Measurements from ENCODE around the gene PLEKHA4.

Gene PLEKHA4

DNA sequence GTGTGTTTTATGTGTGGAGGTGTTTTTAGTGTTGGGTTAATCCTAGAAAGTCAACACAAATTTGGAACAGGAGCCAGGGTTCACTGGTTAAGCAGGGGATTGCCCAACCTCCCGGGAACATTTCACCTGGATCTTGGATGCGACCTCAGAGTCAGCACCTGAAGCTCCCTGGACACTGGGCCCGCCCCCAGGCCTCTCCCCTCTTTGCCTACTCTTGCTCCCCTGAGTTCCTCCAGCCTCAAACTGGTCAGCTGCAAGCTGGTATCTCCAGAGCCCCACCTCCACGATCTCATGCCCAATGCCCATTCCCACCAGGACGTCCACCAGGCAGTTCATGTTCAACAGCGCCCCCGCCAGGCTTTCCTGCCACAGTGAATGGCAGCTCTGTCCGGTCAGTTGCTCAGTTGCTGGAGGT, 41.8 kb downstream of the PLEKHA4 start:
- DNase-seq = no peak

DNA sequence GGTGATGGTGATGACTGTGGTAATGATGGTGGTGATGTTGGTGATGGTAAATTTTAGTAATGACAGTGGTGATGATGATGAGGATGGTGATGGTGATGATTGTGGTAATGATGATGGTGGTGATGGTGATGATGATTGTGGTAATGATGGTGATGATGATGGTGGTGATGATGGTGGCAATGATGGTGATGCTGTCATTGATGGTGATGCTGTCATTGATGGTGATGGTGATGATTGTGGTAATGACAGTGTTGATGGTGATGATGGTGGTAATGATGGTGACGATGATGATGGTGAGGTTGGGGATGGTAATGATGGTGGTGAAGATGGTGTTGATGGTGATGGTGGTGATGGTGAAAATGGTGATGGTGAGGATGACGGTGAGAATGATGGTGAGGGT, 45.9 kb downstream of the PLEKHA4 start:
- DNase-seq = no peak

GRCh38 chr19:48821633-48822032, 46.8 kb downstream of the PLEKHA4 start:
- no peak for DNase-seq

DNA sequence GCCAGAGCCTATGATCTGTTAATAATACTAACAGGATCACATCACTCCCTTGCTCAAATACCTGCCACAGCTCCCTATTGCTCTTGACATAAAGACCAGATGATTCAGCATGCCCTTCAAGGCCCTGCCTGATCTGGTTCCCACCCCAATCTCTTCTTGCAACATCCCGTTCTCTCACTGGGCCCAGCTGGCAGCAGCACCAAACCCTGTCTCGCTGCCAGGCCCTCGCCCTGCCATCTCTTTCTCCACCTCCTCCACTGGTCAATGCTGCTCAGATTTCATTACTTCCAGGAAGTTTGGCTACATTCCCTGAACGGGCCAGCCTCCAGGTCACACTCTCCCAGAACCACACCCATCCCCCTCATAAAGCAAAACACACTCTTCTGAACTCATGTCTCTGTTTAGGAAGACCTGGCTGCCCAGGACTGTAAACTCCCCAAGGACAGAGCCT, 49.0 kb downstream of the PLEKHA4 start:
- no peak for DNase-seq

DNA sequence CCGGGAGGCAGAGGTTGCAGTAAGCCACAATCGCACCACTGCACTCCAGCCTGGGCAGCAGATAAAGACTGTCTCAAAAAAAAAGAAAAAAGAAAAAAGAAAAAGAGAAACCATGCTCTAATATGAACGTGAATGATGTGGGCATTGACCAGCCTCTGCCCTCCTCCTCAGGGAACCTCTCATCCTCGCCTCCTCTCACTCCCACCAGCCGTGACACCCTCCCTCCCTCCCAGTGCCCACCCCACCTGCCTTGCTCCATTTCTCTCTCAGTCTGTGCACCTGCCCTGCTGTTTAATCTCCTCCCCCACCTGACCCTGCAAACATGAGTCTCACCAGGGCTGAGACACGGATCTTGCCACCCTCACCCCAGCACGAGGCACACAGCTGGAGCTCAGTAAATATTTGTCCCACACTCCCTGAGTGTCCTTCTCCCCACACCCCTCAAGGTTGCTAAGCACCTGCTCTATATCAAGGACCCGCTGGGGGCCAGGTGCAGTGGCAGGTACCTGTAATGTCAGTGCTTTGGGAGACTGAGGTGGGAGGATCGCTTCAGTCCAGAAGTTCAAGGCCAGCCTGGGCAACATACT, 50.1 kb downstream of the PLEKHA4 start:
- DNase-seq = no peak

DNA sequence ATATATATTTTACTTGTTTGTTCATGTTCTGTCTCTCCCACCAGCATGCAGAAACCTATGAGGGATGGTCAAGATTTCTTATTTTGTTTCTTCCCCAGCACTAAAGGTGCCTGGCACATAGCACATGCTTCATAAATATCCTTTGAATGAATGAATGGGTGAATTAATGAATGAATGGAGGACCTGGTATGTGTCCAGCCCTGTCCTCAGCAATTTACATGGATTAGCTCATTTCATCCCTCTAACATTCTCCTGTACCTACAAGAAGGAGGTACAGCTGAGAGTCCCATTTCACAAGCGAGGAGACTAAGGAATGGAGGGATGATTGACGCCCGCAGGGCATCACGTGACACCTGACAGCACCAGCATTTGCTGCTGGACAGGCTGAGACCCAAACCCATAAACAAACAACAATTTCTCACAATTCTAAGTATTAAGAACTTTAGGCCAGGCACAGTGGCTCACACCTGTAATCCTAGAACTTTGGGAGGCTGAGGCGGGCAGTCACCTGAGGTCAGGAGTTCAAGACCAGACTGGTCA, 50.8 kb downstream of the PLEKHA4 start:
- no peak for DNase-seq

GRCh38 chr19:48815870-48816501, 52.4 kb downstream of the PLEKHA4 start:
- no peak for DNase-seq

- no peak for DNase-seq
Observed at GRCh38 chr19:48814895-48815294, 53.5 kb downstream of the PLEKHA4 start.

DNA sequence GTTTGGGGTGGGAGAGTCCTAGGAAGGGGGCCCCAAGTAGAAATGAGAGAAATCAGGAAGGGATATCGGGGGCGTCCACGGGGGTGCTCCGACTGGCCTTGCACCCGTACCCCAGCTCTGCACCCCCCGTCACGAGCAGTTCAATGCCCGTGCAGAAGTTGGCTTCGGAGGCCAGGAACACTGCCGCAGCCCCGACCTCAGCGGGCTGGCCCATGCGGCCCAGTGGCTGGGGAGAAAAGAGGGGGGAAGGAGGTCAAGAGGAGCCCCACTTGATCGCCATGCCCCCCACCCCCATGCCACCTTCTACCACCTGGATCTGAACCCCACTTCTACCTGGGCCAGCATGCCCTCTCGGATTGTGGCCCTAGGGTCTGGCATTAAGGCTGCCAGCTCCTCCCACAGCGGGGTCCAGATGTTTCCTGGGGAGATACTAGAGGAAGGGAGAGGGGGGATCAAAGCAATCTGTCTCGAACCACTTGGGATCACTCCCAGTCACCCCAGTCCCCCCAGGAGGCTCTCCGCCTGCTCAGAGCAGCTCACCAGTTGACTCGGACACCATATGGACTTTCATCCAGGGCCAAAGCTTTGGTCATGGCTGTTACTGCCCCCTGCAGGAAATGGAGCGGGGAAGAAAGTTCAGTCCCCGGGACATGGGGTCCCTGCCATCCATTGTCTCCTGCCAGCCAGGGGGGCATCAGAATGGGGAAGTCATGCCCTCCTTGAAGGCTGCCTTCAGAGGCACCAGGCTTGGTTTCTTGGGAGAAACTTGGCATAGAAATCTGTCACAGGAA, 55.1 kb downstream of the PLEKHA4 start:
- no peak for DNase-seq

DNA sequence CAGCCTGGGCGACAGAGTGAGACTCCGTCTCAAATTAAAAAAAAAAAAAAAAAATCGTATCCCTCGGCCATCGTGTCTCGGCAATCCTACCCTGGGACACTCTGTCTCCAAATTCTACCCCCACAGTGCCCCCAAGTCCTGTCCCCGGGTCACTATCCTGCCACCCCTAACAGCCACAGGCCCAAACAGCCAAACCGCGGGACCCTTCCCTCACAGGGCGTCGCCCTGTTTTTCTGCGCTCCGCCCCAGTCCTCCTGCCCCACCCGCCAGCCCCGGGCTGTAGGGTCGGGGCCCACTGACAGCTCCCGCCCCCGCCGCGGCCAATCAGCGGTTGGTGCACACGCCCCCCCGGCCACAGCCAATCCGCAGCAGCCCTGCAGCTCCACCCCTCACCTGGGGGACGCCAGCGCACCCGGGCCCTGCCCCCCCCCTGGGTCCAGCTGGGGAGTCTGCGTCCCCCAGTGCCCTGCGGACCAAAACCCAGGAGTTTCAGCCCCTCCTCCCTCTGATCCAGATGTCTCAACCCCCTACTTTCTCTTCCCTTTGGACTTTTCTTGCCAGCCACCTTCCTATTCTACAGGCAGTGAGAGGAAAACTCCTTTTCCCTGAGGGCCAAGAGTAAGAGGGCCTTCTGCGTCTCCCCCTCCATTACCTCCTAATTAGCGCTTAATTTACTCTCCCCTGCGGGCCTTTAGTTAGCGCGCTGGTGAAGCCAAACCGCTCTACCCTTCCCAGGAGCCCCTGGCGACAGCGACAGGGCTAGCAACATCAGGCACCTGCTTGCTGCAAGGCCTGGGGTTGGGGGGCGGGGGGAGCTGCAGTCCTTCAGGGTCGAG, 56.1 kb downstream of the PLEKHA4 start:
- DNase-seq = peak; percentile 65

DNA sequence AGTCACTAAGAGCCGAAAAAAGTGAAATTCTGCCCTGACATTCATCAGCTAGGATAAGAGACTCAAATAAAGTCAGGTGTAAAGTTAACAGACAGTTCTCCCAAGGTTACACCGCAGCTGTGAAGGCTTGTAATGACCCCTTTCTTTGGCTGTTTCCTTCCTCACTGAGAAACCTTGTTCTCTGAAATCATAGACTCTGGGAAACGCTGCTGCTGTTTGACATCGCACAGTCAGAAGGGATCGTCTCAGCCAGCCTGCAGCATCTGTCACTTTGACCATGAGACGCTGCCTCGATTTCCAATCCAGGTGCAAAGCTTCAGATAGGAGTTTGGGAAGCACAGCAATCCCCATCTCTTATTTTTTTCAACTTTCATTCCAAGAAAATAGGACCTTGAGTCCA, 58.3 kb downstream of the PLEKHA4 start:
- DNase-seq = no peak

DNA sequence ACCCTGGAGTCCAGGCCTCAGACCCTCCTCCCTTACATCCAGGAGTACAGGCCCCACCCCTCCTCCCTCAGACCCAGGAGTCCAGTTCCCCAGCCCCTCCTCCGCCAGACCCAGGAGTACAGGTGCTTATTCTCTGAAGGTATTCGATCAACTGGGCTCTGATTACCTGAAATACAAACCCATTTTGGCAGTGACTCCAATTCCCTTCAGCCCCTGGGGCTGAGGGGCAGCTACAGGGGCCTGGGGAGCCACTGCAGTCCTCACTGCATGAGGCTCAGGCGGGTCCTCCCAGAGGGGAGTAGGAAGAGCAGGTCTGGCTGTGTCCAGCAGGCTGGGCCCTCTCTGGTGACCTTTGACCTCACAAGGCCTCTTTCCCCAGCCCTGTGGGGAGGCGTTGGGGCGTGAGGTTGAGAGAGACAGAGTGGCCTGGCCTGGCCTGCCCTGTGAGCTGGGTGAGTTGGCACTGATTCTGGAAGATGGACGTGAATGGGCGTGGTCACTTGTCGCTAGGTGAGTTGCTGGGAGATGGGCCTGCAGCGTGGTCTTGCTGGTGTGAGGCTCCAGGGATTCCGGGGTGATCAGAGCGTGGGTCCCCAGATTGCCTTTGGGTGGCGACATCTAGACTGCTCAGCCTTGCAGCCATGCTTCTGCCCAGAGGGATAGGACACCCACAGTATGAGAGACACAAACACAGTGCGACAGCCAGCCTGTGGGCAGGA, 60.7 kb downstream of the PLEKHA4 start:
- no peak for DNase-seq

- peak; percentile 62 for DNase-seq
Observed at GRCh38 chr19:48806818-48807589, 61.4 kb downstream of the PLEKHA4 start.

GRCh38 chr19:48806518-48806817, 61.9 kb downstream of the PLEKHA4 start:
- DNase-seq = no peak

GRCh38 chr19:48805452-48805851, 63.0 kb downstream of the PLEKHA4 start:
- DNase-seq = no peak

- DNase-seq = no peak
Observed at GRCh38 chr19:48804496-48804895, 63.9 kb downstream of the PLEKHA4 start.

DNA sequence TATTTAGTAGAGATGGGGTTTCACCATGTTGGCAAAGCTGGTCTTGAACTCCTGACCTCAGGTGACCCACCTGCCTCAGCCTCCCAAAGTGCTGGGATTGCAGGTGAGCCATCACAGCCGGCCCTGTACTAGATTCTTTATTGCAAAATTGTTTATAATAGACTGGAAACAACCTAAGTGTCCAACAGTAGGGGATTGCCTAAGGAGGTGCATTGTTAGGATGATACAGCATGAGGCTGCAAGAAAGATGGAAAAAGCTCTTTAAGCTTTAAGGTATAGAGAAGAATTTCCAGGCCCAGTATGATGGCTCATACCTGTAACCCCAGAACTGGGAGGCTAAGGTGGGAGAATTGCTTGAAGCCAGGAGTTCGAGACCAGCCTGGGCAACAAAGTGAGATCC, 65.8 kb downstream of the PLEKHA4 start:
- no peak for DNase-seq

DNA sequence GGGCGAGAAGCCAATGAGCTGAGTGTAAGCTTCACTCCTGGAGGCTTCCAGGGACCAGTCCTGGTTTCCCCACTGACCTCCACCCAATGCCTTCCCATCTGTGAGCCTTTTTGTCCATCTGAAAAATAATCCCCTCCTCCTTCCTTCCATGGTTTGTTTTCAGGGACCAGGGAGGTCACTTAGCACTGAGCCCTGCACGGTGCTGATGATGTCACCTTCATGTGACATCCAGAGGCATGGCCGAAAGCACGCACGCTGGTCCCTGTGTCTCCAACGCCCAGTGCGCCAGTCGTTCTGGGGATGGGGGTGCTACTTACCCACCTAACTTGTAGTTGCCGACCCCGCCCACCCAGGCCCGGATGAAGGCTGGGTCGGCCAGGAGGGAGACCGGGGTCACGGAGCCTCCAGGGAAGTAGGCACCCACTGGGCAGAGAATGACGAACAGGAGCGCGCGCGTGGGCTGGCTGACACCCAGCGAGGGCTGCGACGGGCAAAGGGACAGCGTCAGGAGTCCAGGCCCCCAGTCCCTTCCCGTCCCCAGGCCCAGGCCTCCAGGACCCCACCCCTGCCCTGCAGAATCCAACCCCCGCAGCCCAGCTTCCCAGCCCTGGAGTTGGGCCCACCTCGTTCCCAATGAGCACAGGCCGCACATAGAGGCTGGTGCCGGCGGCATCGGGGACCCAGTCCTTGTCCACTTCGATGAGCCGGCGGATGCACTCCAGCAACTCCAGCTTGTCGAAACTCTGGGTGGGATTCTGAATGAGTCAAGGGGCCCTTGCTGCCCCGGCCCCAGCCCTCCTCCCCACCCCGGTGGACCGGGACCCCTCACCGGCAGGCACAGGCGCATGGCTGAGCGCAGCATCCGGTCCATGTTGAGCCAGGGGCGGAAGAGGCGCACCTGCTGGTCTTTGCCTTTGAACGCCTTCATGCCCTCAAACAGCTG, 68.8 kb downstream of the PLEKHA4 start:
- DNase-seq = no peak

GRCh38 chr19:48798937-48799336, 69.5 kb downstream of the PLEKHA4 start:
- DNase-seq = peak; percentile 86

- no peak for DNase-seq
Observed at GRCh38 chr19:48797103-48797502, 71.3 kb downstream of the PLEKHA4 start.

All from fibroblast of skin of back (primary cell).